HG02759 (cell line): Measurements from ENCODE around the gene DCUN1D4.

Experiments
- ATAC-seq: cut with Tn5 transposase; IDR thresholded peaks from one replicate; pipeline ENCODE4 v1.9.1; 2021; ENCODE audit warnings: mild to moderate bottlenecking, moderate library complexity; ENCODE audit not compliant: unreplicated experiment

DCUN1D4 gene

DNA sequence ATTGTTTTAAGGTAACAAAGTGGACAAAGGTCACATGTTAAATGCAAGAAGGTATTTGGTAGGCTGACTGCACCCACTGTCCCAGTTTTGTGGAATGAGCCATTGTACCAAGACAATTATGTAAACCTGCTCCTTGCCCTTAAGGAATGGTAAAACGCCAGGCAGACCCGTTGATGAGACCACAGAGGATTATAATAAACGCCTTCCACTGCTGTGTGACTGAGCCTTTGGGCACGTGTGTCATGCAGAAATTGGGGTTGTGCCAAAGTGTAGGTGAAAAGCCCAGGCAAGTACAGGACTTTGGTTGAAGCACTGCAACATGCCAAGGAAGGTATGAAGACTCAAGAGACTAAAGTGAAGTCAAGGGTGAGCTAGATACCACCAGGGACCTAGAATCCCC is 117.5 kb downstream of the DCUN1D4 start:
- no peak for ATAC-seq

DNA sequence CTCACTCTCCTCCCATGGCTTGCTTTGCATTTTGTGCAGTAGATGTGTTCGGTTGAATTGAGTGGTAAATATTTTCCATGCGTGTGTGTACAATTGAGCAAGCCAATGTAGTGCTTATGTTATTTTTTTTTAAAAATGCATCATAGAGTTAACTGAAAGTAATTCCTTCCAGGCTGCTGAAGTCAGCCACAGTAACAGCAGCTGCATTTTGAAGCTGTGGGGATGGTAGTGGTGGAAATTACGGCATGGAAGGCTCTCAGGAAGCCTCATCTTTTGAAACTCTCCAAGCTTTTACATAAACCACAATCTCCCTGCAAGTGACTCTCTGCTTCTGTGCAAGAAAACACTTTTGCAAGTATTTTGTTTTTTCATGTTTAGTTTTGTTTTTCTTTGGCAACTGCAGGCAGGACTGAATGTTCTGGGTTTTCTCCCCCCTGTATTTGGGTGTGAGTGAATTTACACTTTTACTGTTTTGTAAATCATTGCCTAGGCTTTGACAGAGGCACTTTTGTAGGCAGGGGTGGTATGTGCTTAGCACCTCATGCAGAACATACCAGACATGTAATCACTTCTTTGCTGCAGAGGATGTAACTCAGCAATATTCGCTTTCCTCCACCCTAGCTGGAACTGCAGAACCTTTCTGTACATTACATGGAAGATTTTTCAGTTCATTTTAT is 121.0 kb downstream of the DCUN1D4 start:
- no peak for ATAC-seq

DNA sequence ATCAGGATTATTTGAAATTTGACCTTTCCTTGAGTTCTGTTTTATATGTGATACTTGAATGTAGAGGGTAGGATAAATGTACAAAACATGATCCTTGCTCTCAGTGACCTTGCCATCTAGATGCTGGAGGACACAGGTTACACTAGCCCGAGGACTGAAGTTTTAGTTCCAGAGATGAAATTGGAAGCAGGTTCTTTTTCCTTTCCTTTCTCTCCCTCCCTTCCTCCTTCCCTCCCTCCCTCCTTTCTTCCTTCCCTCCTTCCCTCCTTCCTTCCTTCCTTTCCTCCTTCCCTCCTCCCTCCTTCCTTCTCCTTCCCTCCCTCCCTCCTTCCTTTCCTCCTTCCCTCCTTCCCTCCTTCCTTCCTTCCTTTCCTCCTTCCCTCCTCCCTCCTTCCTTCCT is 122.9 kb downstream of the DCUN1D4 start:
- no peak for ATAC-seq
